SKM-1 treated with dmso at 0.1 percent for 144 hours (cell line): ENCODE results near the gene GYPB.
"Not testable (repeated sequence)": the region's sequence is repeated elsewhere in the genome, so short reads cannot be mapped to it uniquely, and the experiment has no call there.

Experiments
- DNase-seq: peaks from one replicate; lab custom pipeline; 2025; ENCODE audit not compliant: unreplicated experiment; lab: John Stamatoyannopoulos, UW

Gene GYPB

GRCh38 chr4:143950185-143950584, 69.0 kb downstream of the GYPB start:
- DNase-seq: not testable (repeated sequence)

- not testable (repeated sequence) for DNase-seq
Measured at GRCh38 chr4:143947493-143947892, 71.7 kb downstream of the GYPB start.
